PC-9 (cell line): Measurements from ENCODE around the gene DNAJC18.

ENCODE experiments used
- EZH2 ChIP-seq: fragments of 200-600 bp; sonication (generic); IDR thresholded peaks from 2 replicates; pipeline ENCODE4 v1.8.0; 2017; ENCODE audit warnings: antibody characterized with exemption, low read depth
- TF ChIP-seq, protein P1 (sequence below): fragments of 200-600 bp; sonication (generic); conservative IDR thresholded peaks from 2 replicates; pipeline ENCODE4 v1.6.1; 2017; ENCODE audit warnings: mixed run types, antibody characterized with exemption, mild to moderate bottlenecking, moderate library complexity

DNA sequence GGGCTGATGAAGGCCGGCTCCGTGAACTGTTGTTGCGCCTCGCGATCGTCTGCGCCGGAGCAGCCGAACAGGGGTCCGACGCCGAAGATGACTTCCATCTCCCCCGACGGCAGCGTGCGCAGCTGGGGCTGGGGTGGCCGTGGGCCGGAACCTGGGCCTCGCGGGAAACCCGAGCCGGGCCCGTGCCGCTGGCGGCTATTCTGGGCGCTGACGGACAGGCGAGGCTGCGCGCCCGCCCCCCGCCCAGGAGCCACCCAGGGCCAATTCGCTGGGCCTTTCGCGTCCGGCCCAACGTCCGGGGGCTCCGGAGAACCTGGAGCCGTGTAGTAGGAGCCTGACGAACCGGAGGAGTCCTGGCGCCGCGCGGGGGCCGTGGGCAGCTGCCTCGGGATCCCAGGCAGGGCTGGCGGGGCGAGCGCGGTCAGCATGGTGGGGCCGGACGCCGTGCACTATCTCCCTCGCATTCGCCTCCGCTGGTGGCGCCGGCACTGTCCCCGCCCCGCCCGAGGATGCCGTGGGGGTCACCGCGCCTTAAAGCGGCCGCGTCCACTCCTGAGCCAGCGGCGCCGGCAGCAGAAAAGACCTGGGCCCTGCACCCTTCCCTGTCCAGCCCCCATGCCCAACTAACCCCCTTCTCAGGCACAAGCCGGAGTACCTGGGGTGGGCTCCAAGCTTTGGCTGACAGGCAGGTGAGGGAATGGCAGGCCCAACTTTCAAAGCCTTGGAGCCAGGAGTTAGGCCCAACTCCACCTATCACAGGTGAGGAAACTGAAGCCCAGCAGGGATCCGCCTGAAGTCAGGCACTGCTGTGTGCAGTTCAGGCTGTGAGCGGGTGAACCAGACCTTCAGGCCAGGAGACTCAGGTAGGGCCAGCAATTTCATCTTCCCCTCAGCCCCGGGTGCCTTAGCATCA is 44.4 kb downstream of the DNAJC18 start, which contains the start of gene PROB1:
- no peak for TF ChIP-seq EZH2
- TF ChIP-seq, protein P1, sequence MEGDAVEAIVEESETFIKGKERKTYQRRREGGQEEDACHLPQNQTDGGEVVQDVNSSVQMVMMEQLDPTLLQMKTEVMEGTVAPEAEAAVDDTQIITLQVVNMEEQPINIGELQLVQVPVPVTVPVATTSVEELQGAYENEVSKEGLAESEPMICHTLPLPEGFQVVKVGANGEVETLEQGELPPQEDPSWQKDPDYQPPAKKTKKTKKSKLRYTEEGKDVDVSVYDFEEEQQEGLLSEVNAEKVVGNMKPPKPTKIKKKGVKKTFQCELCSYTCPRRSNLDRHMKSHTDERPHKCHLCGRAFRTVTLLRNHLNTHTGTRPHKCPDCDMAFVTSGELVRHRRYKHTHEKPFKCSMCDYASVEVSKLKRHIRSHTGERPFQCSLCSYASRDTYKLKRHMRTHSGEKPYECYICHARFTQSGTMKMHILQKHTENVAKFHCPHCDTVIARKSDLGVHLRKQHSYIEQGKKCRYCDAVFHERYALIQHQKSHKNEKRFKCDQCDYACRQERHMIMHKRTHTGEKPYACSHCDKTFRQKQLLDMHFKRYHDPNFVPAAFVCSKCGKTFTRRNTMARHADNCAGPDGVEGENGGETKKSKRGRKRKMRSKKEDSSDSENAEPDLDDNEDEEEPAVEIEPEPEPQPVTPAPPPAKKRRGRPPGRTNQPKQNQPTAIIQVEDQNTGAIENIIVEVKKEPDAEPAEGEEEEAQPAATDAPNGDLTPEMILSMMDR = no peak
